Brain microvascular endothelial cell (primary cell): ENCODE data around the gene JMJD1C.

ENCODE experiments used
- DNase-seq: peaks from one replicate; pipeline ENCODE4 v3.0.0-alpha.2; 2020
- H3K27ac ChIP-seq: fragments of 250-450 bp; sonication (Bioruptor Pico); 2 replicates; pipeline ENCODE4 v1.5.1; 2020; ENCODE audit warnings: mild to moderate bottlenecking, moderate library complexity
- H3K27me3 ChIP-seq: fragments of 250-450 bp; sonication (Bioruptor Pico); replicated peaks from 2 replicates; pipeline ENCODE4 v1.5.1; 2020; ENCODE audit warnings: mild to moderate bottlenecking
- H3K36me3 ChIP-seq: fragments of 250-450 bp; sonication (Bioruptor Pico); replicated peaks from 2 replicates; pipeline ENCODE4 v1.5.1; 2020; ENCODE audit warnings: mild to moderate bottlenecking
- H3K4me3 ChIP-seq: 2 replicates; pipeline ENCODE4 v1.5.1; 2011; ENCODE audit warnings: low read depth, mild to moderate bottlenecking, control low read depth, low read length, moderate library complexity
- in situ Hi-C: cut with HindIII; loops from 2 replicates; pipeline ENCODE4 v1.10.0; 2017; ENCODE audit warnings: low sequenced_read_pairs, low pct_ligation_motif_present
- TF ChIP-seq, protein P1 (sequence below): IDR thresholded peaks from 2 replicates; pipeline ENCODE4 v1.5.1; 2011; ENCODE audit warnings: low read depth, mild to moderate bottlenecking, moderate library complexity, low read length, control low read depth, inconsistent platforms; ENCODE audit errors: missing control alignments

The JMJD1C gene, protein sequence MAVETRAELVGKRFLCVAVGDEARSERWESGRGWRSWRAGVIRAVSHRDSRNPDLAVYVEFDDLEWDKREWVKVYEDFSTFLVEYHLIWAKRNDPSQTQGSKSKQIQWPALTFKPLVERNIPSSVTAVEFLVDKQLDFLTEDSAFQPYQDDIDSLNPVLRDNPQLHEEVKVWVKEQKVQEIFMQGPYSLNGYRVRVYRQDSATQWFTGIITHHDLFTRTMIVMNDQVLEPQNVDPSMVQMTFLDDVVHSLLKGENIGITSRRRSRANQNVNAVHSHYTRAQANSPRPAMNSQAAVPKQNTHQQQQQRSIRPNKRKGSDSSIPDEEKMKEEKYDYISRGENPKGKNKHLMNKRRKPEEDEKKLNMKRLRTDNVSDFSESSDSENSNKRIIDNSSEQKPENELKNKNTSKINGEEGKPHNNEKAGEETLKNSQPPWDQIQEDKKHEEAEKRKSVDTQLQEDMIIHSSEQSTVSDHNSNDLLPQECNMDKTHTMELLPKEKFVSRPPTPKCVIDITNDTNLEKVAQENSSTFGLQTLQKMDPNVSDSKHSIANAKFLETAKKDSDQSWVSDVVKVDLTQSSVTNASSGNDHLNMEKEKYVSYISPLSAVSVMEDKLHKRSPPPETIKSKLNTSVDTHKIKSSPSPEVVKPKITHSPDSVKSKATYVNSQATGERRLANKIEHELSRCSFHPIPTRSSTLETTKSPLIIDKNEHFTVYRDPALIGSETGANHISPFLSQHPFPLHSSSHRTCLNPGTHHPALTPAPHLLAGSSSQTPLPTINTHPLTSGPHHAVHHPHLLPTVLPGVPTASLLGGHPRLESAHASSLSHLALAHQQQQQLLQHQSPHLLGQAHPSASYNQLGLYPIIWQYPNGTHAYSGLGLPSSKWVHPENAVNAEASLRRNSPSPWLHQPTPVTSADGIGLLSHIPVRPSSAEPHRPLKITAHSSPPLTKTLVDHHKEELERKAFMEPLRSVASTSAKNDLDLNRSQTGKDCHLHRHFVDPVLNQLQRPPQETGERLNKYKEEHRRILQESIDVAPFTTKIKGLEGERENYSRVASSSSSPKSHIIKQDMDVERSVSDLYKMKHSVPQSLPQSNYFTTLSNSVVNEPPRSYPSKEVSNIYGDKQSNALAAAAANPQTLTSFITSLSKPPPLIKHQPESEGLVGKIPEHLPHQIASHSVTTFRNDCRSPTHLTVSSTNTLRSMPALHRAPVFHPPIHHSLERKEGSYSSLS (N-terminal part only)

DNA sequence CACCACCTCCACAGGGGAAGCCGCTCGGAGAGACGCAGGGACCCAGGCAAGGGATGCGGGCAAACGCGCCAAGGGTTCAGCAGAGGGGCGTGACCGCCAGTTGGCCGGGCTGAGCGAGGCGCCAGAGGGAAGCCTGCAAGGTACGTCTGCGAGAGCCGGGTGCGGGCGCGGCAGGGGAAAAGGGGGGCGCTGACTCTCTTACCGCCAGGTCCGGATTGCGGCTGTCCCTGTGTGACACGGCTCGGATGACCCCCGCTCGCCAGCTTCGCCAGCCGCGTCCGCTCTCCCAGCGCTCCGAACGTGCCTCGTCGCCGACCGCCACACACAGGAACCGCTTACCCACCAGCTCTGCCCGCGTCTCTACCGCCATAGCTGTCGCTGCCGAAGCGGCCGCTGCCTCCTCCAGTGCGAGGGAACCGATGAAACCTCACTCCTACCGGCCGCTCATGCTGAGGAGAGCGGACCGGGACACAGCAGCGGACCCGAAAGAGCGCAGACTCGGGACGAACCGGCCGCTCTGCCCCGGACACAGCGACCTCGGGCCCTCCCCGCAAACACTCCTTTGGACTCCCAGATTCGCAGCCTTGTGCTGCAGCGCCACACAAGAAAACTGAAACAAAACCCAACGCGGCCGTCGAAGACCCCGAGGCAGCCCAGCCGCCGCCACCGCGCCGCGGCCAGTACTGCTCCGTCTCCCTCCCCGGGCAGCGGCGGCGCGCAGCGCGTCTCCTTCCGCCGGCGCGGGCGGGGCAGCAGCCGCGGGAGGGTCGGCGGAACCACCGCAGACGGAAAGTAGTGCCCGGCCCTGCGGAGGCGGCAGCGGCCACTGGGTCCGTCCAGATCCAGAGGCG lies at the start of gene JMJD1C:
TSS of gene JMJD1C (minus strand) at position 685 of the 851 bp plus-strand sequence. CDS start at position 370, 315 bp downstream.
- Histone ChIP-seq H3K27ac (peak within 1 kb of the TSS; percentile 82), H3K36me3 (no peaks in the 10 kb centered on the region), H3K4me3 (peak within 1 kb of the TSS; percentile 88), H3K27me3 (no peaks in the 10 kb centered on the region)
- in situ Hi-C loops, result no loop called here
- TF ChIP-seq, protein P1, sequence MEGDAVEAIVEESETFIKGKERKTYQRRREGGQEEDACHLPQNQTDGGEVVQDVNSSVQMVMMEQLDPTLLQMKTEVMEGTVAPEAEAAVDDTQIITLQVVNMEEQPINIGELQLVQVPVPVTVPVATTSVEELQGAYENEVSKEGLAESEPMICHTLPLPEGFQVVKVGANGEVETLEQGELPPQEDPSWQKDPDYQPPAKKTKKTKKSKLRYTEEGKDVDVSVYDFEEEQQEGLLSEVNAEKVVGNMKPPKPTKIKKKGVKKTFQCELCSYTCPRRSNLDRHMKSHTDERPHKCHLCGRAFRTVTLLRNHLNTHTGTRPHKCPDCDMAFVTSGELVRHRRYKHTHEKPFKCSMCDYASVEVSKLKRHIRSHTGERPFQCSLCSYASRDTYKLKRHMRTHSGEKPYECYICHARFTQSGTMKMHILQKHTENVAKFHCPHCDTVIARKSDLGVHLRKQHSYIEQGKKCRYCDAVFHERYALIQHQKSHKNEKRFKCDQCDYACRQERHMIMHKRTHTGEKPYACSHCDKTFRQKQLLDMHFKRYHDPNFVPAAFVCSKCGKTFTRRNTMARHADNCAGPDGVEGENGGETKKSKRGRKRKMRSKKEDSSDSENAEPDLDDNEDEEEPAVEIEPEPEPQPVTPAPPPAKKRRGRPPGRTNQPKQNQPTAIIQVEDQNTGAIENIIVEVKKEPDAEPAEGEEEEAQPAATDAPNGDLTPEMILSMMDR, result peak; percentile 7
- peak; percentile 55 for DNase-seq

DNA sequence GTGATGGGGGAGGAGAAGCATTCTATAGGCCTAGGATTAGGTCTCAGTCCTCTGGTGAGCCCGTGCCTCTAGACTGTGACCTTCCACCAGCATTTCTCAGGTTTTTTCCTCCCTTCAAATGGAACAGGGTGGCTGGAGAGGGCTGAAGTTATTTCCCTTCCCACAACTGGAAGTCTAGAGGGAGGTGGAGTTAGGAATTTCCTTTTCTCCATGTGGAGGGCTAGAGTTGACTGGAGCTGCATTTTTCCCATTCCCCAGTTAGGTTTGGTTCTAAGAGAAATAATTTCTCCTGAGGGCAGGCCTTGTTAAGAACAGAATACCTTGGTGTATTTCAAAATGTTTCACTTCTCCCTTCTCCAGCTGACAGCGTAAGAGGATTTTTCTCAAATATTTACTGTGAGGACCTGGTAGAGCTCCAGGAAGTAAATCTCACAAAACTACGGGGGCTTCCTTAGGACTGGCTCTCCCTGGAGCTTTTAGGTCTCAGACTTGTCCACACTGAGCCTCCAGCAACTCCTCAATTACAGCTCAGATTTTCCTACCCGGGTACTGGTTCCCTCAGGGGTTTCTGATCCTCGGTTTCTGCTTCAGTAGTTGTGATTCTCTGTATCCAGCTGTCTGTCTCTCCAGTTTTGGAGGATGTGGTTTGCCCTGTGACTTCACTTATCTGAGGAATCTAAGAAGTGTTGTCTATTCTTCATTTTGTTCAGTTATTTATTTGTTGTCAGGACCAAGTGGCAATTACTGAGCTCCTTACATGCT lies 49.4 kb upstream of the JMJD1C start:
- peak; percentile 80 for DNase-seq
- H3K27ac ChIP-seq, result peak overlapping the region; percentile 86
- TF ChIP-seq, protein P1, result no peak
- no peaks in the 10 kb centered on the region for H3K36me3 ChIP-seq
- H3K27me3 ChIP-seq, result no peaks in the 10 kb centered on the region
- H3K4me3 ChIP-seq, result no peak overlapping the region
- in situ Hi-C loops, result no loop called here

DNA sequence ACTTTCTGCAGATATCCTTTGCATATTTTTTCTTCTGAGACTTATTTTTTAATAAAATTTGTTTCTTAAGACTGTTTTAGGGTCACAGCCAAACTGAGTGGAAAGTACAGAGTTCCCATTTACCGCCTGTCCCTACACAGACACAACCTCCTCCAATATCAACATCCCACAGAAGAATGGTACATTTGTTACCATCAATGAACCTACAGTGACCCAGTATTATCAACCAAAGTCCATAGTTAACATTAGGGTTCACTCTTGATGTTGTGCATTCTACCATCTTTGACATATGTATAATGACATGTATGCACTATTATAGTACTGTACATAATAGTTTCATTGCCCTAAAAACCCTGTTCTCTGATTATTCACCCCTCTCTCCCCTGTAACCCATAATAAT lies 40.8 kb upstream of the JMJD1C start:
- H3K36me3 ChIP-seq, result no peaks in the 10 kb centered on the region

GRCh38 chr10:63505562-63505961 lies 39.8 kb upstream of the JMJD1C start:
- in situ Hi-C loops, result no loop called here
- DNase-seq, result no peak
- Histone ChIP-seq H3K36me3 (no peaks in the 10 kb centered on the region), H3K27me3 (no peaks in the 10 kb centered on the region), H3K4me3 (no peak overlapping the region), H3K27ac (no peak overlapping the region)
- TF ChIP-seq, protein P1, result no peak

More for the DNA sequence above, 40.8 kb upstream of the JMJD1C start:
- no peak overlapping the region for H3K27ac ChIP-seq
- TF ChIP-seq, protein P1, result no peak
- DNase-seq, result no peak
- H3K27me3 ChIP-seq, result no peaks in the 10 kb centered on the region
- H3K4me3 ChIP-seq, result no peak overlapping the region
- in situ Hi-C loops, result no loop called here
